ENCODE measurements around the gene CREB3L4.
"Not testable (repeated sequence)": the region's sequence is repeated elsewhere in the genome, so short reads cannot be mapped to it uniquely, and the experiment has no call there.

CREB3L4 gene

DNA sequence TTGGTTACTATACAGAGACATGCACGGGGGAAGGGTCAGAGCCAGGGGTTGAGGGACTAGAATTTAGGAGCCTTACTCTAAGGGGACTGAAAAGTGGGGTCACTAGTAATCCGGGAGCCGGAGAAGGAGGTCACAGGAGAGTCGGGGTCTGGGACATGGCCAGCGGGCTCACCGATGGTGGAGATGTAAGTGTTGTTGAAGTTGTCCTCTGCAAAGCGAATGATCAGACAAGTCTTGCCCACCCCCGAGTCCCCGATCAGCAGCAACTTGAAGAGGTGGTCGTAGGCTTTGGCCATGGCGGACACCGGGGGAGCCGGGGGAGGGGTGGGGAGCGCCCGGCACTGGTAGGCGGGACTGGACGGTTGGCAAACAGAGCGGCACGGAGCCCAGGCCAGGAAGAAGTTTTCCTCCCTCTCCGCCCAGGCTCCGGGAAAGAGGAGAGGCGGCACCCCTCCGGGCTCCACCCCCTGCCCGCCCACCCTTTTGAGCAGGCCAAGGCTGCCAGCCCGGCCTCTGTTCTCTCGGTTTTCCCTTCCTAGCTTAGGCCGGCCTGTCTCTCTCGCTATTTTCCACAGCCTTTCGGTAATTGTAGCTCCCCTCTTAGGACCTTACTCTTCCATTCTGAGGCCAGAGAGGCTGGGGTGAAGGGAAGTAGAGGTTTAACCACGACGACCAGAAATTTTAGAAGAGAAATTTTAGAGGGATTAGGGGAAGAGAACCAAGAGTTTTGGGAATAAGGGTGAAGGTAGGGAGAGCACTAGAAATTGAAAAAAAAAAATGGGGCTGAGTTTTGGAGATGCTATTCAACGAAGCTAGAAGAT lies 18.4 kb downstream of the CREB3L4 start, which contains the start of gene RAB13:
Gene RAB13 (minus strand): TSS at position 399 of the 821 bp plus-strand sequence. CDS start 103 bp downstream, at position 296.
- no peak for DNase-seq (ENCODE audit: low read depth in 2 of 2)

GRCh38 chr1:153987621-153988020 lies 19.9 kb downstream of the CREB3L4 start:
- DNase-seq (ENCODE audit: low read depth in 2 of 2), result no peak

GRCh38 chr1:153990468-153991150 lies 22.9 kb downstream of the CREB3L4 start, which contains the start of gene RPS27:
Gene RPS27, plus strand, starts transcription at chr1:153990762. Its CDS starts 35 bp downstream, at chr1:153990797.
- DNase-seq (ENCODE audit: low read depth in 2 of 2), result peak; percentile 57 to 86

DNA sequence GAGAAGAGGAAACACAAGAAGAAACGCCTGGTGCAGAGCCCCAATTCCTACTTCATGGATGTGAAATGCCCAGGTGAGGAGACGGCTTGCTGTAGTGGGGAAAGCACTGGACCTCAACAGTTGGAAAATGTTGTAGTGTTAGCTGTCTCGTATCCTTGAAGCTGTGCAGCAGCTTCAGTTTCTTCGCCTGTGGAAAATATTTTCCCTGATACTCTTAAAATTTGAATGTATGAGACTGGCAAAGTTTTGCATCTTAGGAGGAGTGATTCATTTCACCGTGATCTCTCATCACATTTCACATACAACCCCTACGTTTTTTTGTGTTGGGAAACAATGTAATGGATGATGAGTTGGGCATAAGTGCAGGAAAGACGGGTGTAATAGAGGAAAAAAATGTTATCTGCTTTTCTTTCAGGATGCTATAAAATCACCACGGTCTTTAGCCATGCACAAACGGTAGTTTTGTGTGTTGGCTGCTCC lies 23.5 kb downstream of the CREB3L4 start:
- no peak for DNase-seq (ENCODE audit: low read depth in 2 of 2)

DNA sequence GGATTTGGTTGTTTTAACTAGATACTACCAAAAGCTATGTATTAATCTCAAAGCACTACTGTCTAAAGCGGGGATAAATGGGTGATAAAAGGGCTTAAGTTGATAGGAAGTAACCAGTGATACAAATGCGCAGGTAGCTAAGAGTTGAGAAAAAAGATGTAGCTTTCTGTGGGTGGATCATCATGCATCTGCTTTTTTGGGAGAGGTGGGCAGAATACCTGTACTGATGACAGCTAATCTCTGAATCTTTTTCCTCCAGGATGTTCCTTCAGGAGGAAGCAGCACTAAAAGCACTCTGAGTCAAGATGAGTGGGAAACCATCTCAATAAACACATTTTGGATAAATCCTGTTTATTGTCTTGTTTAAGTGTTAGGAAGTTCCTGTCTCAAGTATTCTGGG lies 24.1 kb downstream of the CREB3L4 start:
- no peak for DNase-seq (ENCODE audit: low read depth in 2 of 2)

DNA sequence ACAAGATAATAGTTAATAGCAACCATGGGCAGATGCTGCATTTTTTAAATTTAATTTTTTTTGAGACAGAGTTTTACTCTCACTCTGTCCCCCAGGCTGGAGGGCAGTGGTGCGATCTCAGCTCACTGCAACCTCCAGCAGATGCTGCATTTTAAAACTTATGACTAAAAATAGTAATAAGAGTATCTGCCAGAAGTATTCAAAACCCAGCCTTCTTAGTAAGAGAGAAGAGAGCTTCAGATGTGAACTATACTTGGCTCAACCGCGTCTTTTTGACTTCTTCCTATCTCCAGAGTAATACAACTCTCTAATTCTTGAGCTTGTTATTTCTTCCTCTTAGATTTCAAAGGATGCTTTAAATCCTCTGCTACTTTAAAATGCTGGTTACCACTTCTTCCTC lies 27.5 kb downstream of the CREB3L4 start:
- no peak for DNase-seq (ENCODE audit: low read depth in 2 of 2)

GRCh38 chr1:153995640-153996039 lies 27.9 kb downstream of the CREB3L4 start:
- DNase-seq (ENCODE audit: low read depth in 2 of 2), result no peak

- not testable (repeated sequence) for DNase-seq (ENCODE audit: low read depth in 2 of 2)
These were observed 29.2 kb downstream of the CREB3L4 start for GRCh38 chr1:153996882-153997281.

- DNase-seq (ENCODE audit: low read depth in 2 of 2), result no peak
These were observed 32.7 kb downstream of the CREB3L4 start for GRCh38 chr1:154000420-154000819.

DNA sequence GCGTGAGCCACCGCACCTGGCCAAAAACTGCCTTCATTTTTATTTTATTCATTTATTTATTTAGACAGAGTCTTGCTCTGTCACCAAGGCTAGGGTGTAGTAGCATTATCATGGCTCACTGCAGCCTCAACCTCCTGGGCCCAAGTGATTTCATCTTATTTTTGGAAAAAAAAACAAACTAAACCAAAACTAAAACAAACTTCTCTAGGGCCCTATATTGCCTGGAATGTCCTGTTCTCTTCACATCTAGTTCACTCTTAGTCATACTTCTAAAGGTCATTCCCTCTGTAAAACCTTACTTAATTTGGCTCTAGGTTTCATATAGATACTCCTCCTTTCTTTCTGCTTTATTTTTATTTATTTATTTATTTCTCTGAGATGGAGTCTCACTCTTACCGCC lies 38.4 kb downstream of the CREB3L4 start:
- DNase-seq (ENCODE audit: low read depth in 2 of 2), result no peak

GRCh38 chr1:154012129-154012528 lies 44.4 kb downstream of the CREB3L4 start:
- no peak for DNase-seq (ENCODE audit: low read depth in 2 of 2)

GRCh38 chr1:154012543-154012942 lies 44.8 kb downstream of the CREB3L4 start:
- not testable (repeated sequence) for DNase-seq (ENCODE audit: low read depth in 2 of 2)

DNA sequence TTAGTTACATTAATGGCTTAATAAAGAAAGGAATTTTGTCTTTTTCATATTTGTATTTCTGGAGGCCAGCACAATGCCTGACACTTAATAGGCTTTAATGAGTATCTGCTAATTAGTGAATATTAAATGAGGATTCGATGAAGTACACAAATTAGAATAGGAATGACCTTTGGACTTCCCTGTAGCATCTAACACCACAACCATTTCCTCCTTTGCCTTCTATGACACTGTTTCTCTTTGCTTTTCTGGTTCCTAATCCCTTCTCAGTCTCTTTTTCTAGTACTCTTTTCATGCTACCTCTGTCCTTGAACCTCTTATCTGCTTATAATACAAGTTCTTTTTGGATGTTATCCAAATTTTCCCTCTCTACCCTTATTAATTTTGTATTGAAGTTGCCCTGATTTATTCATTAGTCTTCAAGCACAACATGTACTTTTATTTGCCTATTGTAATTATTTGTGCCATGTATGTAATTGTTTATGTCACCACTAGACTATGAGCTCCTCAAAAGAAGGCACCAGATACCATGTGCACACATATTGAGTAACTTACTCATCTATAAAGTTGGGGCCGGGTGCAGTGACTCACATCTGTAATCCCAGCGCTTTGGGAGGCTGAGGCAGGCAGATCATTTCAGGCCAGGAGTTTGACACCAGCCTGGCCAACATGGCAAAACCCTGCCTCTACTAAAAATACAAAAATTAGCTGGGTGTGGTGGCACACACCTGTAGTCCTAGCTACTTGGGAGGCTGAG lies 46.6 kb downstream of the CREB3L4 start:
- no peak for DNase-seq (ENCODE audit: low read depth in 2 of 2)

DNA sequence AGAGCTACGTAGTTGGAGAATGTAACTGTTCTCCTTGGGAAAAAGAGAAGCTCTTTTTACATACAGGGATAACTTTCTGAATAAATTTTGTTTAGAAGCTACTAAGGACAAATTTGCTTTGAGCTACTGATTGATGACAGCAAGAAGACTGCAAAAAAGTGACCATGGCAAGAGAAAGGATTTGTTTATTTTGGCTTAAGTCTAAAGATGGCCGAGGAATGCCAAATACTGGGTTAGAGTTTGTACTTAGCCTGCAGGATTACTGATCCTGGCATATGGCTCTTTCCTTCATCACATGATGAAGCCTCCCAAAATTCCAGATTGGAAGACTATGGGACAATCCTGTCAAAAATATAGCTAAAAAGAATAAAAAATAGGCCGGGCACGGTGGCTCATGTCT lies 51.6 kb downstream of the CREB3L4 start:
- DNase-seq (ENCODE audit: low read depth in 2 of 2), result no peak

GRCh38 chr1:154019940-154020339 lies 52.2 kb downstream of the CREB3L4 start:
- no peak for DNase-seq (ENCODE audit: low read depth in 2 of 2)

All from stimulated activated CD4-positive, alpha-beta T cell treated with anti-CD3 and anti-CD28 coated beads, Interleukin-1b, Interleukin-23, amount 100 ng/mL, for 4 hours (primary cell).